PC-9 (cell line): Measurements from ENCODE around the gene OGN.

Experiments
- CTCF ChIP-seq: fragments of 200-600 bp; sonication (generic); conservative IDR thresholded peaks from 2 replicates; pipeline ENCODE4 v1.6.1; 2017; ENCODE audit warnings: mixed run types, antibody characterized with exemption, mild to moderate bottlenecking, moderate library complexity
- EZH2 ChIP-seq: fragments of 200-600 bp; sonication (generic); IDR thresholded peaks from 2 replicates; pipeline ENCODE4 v1.8.0; 2017; ENCODE audit warnings: antibody characterized with exemption, low read depth

GRCh38 chr9:92422611-92423338 is 18.4 kb upstream of the OGN start:
- no peak for TF ChIP-seq CTCF
- no peak for TF ChIP-seq EZH2
